ENCODE measurements around the gene ARFRP1. TPM values are rescaled to one million over a fixed set of nuclear protein-coding genes. Genes with fewer than 3 reads are reported as not detected.

The ARFRP1 gene
- total RNA-seq, 1 experiment from 2014 or later: 15.1 TPM

DNA sequence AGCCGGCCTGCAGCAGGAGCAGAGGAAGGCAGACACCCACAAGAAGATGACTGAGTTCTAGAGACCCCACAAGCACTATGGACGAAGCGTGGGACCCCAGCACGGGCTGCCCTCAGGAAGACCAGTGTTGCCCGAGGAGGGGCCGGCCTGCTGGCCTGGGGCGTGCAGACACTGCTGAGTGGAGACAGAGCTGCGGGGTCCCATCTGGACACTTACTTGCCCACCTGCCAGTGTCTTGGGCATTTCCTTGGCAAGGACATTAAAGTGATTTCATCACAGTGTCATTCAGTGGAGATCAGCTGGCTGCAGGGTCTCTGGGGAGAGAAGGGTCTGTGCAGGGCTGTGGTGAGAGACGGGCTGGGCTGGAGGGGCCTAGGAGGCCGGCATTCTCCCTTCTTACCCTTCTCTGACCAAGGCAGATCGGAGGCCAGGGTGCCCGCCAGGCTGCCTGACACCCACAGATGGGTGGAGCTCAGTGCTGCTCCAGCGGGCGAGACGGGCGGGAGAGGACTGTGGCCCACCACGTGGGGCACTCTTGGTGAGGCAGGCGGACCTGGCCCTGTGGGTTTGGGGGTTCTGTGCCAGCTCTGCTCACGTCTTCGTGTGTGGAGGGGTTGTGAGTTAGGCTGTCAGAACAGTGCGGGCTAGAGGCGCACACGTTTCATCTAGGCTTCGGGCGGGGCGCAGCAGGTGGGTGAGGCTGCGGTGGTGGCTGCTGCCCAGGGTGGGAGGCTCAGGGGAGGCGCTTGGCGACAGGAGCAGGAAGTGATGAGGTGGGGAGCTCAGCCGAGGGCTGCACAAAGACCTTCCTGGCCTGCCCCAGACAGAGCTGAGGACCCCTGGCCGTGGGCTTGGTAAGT lies 28.3 kb upstream of the ARFRP1 start, which contains the start of gene LIME1:
Gene LIME1 (plus strand): TSS at position 806 of the 860 bp plus-strand sequence. CDS start 886 bp downstream, outside the sequence.
- Histone ChIP-seq H2AFZ (ENCODE audit: low read length) (no peak within 1 kb of the TSS), H3K27ac (ENCODE audit: low read length) (no peak within 1 kb of the TSS), H3K36me3 (ENCODE audit: insufficient read depth, low read length) (no peaks in the 10 kb centered on the region; the same call in 1 of the 2 replicates), H3K79me2 (ENCODE audit: low read length) (peaks cover 6% of the 10 kb centered on the region; the same call in 1 of the 2 replicates), H3K9me3 (ENCODE audit: low read length) (no peaks in the 10 kb centered on the region), H4K20me1 (ENCODE audit: insufficient read depth, low read depth, low read length) (peaks cover 20% of the 10 kb centered on the region), H3K9ac (ENCODE audit: low read length) (no peak within 1 kb of the TSS), H3K4me2 (ENCODE audit: low read depth, low read length, poor library complexity, severe bottlenecking) (peak within 1 kb of the TSS; percentile 5), H3K27me3 (ENCODE audit: low read length) (no peaks in the 10 kb centered on the region), H3K9me2 (replicated peaks; ENCODE audit: insufficient read depth, low read length) (no peaks in the 10 kb centered on the region), H3K4me1 (ENCODE audit: low read length) (peaks cover 26% of the 10 kb centered on the region), H3K4me3 (ENCODE audit: low read length) (no peak within 1 kb of the TSS)
- DNase-seq: peak; percentile 61

DNA sequence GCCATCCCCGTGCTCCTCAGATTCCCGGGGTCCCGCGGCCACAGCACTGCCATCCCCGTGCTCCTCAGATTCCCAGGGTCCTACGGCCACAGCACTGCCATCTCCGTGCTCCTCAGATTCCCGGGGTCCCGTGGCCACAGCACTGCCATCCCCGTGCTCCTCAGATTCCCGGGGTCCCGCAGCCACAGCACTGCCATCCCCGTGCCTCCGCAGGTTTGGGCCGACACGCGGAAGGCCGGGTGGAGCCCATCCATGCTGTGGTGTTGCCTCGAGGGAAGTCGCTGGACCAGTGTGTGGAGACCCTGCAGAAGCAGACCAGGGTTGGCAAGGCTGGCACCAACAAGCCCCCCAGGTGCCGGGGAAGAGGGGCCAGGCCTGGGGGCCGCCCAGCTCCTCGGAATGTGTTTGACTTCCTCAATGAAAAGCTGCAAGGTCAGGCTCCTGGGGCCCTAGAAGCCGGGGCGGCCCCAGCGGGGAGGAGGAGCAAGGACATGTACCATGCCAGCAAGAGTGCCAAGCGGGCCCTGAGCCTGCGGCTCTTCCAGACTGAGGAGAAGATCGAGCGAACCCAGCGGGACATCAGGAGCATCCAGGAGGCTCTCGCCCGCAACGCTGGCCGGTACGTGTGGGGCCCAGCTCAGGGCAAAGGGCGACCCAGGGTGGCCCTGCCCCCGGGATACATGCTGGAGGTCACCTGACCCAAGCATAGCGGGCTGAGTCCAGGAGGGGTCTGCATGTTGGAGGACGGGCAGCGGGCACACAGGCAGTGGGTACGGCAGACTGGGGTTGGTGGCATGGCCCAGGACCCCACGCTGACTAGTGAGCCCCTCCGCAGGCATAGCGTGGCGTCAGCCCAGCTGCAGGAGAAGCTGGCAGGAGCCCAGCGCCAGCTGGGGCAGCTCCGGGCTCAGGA lies 27.4 kb upstream of the ARFRP1 start:
- H3K9me3 ChIP-seq (ENCODE audit: low read length): no peaks in the 10 kb centered on the region
- H3K4me2 ChIP-seq (ENCODE audit: low read depth, low read length, poor library complexity, severe bottlenecking): no peak overlapping the region
- H3K4me3 ChIP-seq (ENCODE audit: low read length): no peak overlapping the region
- H3K4me1 ChIP-seq (ENCODE audit: low read length): peaks cover 18% of the 10 kb centered on the region
- no peak for DNase-seq
- H3K9ac ChIP-seq (ENCODE audit: low read length): no peak overlapping the region
- H2AFZ ChIP-seq (ENCODE audit: low read length): no peak overlapping the region
- peaks cover 6% of the 10 kb centered on the region; the same call in 1 of the 2 replicates for H3K79me2 ChIP-seq (ENCODE audit: low read length)
- H3K9me2 ChIP-seq (replicated peaks; ENCODE audit: insufficient read depth, low read length): no peaks in the 10 kb centered on the region
- H3K27me3 ChIP-seq (ENCODE audit: low read length): no peaks in the 10 kb centered on the region
- no peaks in the 10 kb centered on the region; the same call in 1 of the 2 replicates for H3K36me3 ChIP-seq (ENCODE audit: insufficient read depth, low read length)
- H4K20me1 ChIP-seq (ENCODE audit: insufficient read depth, low read depth, low read length): peaks cover 20% of the 10 kb centered on the region
- H3K27ac ChIP-seq (ENCODE audit: low read length): no peak overlapping the region

DNA sequence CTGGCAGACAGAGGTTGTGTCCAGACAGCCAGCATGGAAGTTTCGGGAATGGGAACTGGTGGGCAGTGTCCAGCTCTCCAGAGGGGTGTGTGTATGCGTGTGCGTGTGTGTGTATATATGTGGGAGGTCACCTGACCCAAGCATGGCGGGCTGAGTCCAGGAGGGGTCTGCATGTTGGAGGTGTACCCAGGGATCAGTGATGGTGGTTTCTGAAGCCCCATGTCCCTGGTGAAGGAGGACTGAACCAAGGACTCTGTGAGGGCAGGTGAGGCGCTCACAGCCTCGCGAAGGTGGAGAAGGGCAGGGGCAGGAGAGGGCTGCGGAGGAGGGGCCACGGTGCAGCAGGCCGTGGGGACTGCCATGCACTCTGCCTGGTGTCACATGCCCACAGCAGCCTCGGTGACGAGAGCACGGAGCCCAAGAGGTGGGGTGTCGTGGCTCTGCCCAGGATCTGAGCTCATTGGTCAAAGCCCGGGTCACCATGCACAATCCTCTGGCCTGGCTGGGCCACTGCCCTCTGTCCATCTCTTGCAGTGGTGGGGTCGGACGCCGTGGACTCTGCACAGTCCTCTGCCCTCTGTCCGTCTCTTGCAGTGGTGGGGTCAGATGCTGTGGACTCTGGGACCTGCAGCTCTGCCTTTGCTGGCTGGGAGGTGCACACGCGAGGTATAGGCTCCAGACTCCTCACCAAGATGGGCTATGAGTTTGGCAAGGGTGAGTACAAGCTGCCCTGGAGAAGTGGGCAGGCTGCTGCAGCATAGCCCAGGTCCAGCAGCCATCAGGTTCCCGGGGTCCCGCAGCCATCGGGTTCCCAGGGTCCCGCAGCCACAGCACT lies 26.6 kb upstream of the ARFRP1 start:
- DNase-seq: no peak
- no peak overlapping the region for H3K27ac ChIP-seq (ENCODE audit: low read length)
- H3K9me3 ChIP-seq (ENCODE audit: low read length): no peaks in the 10 kb centered on the region
- H3K27me3 ChIP-seq (ENCODE audit: low read length): no peaks in the 10 kb centered on the region
- no peak overlapping the region for H2AFZ ChIP-seq (ENCODE audit: low read length)
- H4K20me1 ChIP-seq (ENCODE audit: insufficient read depth, low read depth, low read length): peaks cover 20% of the 10 kb centered on the region
- peaks cover 10% of the 10 kb centered on the region for H3K79me2 ChIP-seq (ENCODE audit: low read length)
- H3K4me3 ChIP-seq (ENCODE audit: low read length): no peak overlapping the region
- no peaks in the 10 kb centered on the region; the same call in 1 of the 2 replicates for H3K36me3 ChIP-seq (ENCODE audit: insufficient read depth, low read length)
- no peak overlapping the region for H3K9ac ChIP-seq (ENCODE audit: low read length)
- no peak overlapping the region for H3K4me2 ChIP-seq (ENCODE audit: low read depth, low read length, poor library complexity, severe bottlenecking)
- H3K4me1 ChIP-seq (ENCODE audit: low read length): peaks cover 18% of the 10 kb centered on the region
- H3K9me2 ChIP-seq (replicated peaks; ENCODE audit: insufficient read depth, low read length): no peaks in the 10 kb centered on the region

DNA sequence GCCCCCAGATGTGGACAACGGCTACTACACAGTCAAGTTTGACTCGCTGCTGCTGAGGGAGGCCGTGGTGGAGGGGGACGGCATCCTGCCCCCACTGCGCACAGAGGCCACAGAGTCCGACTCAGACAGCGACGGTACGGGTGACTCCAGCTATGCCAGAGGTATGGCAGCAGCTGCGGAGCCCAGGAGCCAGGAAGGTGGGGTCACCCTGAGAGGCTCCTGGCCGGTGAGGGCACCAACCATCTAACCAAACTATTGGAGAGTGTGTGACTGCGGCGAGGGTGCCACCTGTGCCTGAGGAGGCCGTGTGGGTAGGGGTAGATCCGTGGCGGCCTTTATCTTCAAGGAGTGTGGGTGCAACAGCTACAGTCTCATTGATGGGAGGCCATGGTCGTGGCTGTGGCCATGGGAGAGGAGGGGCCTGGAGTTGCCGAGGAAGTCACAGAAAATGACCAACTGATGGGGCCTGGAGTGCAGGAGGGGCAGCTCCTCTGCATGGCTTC lies 25.9 kb upstream of the ARFRP1 start:
- Histone ChIP-seq H3K4me2 (ENCODE audit: low read depth, low read length, poor library complexity, severe bottlenecking) (no peak overlapping the region), H4K20me1 (ENCODE audit: insufficient read depth, low read depth, low read length) (peaks cover 20% of the 10 kb centered on the region), H3K79me2 (ENCODE audit: low read length) (peaks cover 15% of the 10 kb centered on the region), H3K4me1 (ENCODE audit: low read length) (peaks cover 15% of the 10 kb centered on the region), H3K9ac (ENCODE audit: low read length) (no peak overlapping the region), H3K27ac (ENCODE audit: low read length) (no peak overlapping the region), H3K9me2 (replicated peaks; ENCODE audit: insufficient read depth, low read length) (no peaks in the 10 kb centered on the region), H3K27me3 (ENCODE audit: low read length) (no peaks in the 10 kb centered on the region), H3K4me3 (ENCODE audit: low read length) (no peak overlapping the region), H3K36me3 (ENCODE audit: insufficient read depth, low read length) (no peaks in the 10 kb centered on the region; the same call in 1 of the 2 replicates), H3K9me3 (ENCODE audit: low read length) (no peaks in the 10 kb centered on the region), H2AFZ (ENCODE audit: low read length) (no peak overlapping the region)
- no peak for DNase-seq

DNA sequence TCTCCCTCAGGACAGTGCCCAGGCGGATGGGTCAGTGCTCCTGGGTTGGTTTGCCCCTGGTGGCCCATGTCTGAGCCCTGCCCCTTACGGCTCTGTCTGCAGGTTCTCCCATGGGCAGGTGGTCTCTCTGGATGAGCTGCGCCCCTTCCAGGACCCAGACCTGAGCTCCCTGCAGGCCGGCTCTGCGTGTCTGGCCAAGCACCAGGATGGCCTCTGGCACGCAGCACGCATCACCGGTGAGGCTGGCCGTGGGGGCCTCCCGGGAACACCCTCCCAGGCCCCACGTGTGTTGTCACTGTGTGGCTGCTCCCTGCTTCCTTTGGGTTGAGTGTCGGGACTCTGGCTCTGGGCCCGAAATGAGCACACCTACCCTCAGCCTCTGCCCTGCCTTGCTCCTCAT lies 25.3 kb upstream of the ARFRP1 start:
- Histone ChIP-seq H3K9me3 (ENCODE audit: low read length) (no peaks in the 10 kb centered on the region), H3K4me3 (ENCODE audit: low read length) (no peak overlapping the region), H3K4me2 (ENCODE audit: low read depth, low read length, poor library complexity, severe bottlenecking) (no peak overlapping the region), H3K36me3 (ENCODE audit: insufficient read depth, low read length) (no peaks in the 10 kb centered on the region; the same call in 1 of the 2 replicates), H3K9ac (ENCODE audit: low read length) (no peak overlapping the region), H3K27me3 (ENCODE audit: low read length) (no peaks in the 10 kb centered on the region), H3K27ac (ENCODE audit: low read length) (no peak overlapping the region), H2AFZ (ENCODE audit: low read length) (no peak overlapping the region), H3K4me1 (ENCODE audit: low read length) (peaks cover 19% of the 10 kb centered on the region), H4K20me1 (ENCODE audit: insufficient read depth, low read depth, low read length) (peaks cover 20% of the 10 kb centered on the region), H3K9me2 (replicated peaks; ENCODE audit: insufficient read depth, low read length) (no peaks in the 10 kb centered on the region), H3K79me2 (ENCODE audit: low read length) (peaks cover 20% of the 10 kb centered on the region)
- DNase-seq: no peak

DNA sequence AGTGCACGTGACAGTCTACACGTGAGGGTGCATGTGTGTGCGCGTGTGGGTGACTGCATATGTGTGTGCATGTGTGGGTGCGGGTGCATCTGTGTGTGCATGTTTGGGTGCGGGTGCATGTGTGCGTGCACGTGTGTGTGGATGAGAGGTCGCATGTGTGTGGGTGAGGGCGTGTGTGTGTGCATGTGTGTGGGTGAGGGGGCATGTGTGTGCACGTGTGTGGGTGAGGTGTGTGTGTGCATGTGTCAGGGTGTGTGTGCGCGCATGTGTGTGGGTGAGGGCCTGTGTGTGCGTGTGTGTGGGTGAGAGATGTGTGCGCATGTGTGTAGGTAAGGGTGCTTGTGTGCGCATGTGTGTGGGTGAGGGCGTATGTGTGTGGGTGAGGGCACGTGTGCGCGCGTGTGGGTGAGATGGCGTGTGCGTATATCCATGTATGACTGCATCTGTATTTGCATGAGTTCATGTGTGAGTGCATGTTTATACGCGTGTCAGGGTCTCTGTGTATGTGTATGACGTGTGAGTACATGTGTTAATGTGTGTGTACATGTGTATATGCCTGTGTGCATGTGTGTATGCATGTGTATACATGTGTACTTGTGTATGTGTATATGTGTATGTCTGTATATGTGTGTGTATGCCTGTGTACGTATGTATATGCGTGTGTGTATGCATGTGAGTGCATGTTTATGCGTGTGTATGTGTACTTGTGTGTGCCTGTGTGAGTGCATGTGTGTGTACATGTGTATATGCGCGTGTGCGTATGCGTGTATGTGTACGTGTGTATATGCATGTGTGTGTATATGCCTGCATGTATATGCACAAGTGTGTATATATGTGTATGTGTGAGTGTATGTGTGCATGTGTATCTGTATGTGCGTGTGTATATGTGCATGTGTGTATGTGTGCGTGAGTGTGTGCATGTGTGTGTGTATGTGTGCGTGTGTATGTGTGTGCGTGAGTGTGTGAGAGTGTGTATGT lies 24.6 kb upstream of the ARFRP1 start:
- Histone ChIP-seq H3K4me1 (ENCODE audit: low read length) (peaks cover 17% of the 10 kb centered on the region), H4K20me1 (ENCODE audit: insufficient read depth, low read depth, low read length) (peaks cover 20% of the 10 kb centered on the region), H3K9ac (ENCODE audit: low read length) (no peak overlapping the region), H3K9me2 (replicated peaks; ENCODE audit: insufficient read depth, low read length) (no peaks in the 10 kb centered on the region), H3K27ac (ENCODE audit: low read length) (no peak overlapping the region), H3K79me2 (ENCODE audit: low read length) (peaks cover 20% of the 10 kb centered on the region), H2AFZ (ENCODE audit: low read length) (no peak overlapping the region), H3K9me3 (ENCODE audit: low read length) (no peaks in the 10 kb centered on the region), H3K4me2 (ENCODE audit: low read depth, low read length, poor library complexity, severe bottlenecking) (no peak overlapping the region), H3K36me3 (ENCODE audit: insufficient read depth, low read length) (no peaks in the 10 kb centered on the region; the same call in 1 of the 2 replicates), H3K4me3 (ENCODE audit: low read length) (no peak overlapping the region), H3K27me3 (ENCODE audit: low read length) (no peaks in the 10 kb centered on the region)
- DNase-seq: no peak

DNA sequence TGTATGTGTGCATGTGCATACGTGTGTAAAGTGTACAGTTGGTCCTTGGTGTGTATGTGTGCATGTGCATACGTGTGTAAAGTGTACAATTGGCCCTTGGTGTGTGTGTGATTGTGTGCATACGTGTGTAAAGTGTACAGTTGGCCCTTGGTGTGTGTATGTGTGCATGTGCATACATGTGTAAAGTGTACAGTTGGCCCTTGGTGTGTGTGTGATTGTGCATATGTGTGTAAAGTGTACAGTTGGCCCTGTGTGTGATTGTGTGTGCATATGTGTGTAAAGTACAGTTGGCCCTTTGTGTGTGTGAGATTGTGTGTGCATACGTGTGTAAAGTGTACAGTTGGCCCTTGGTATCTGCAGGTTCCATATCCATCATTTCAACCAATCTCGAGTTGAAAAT lies 23.6 kb upstream of the ARFRP1 start:
- H3K9ac ChIP-seq (ENCODE audit: low read length): no peak overlapping the region
- peaks cover 8% of the 10 kb centered on the region for H3K4me1 ChIP-seq (ENCODE audit: low read length)
- H3K4me3 ChIP-seq (ENCODE audit: low read length): no peak overlapping the region
- no peaks in the 10 kb centered on the region for H3K27me3 ChIP-seq (ENCODE audit: low read length)
- H3K36me3 ChIP-seq (ENCODE audit: insufficient read depth, low read length): no peaks in the 10 kb centered on the region
- H4K20me1 ChIP-seq (ENCODE audit: insufficient read depth, low read depth, low read length): peaks cover 11% of the 10 kb centered on the region
- DNase-seq: no peak
- H3K9me3 ChIP-seq (ENCODE audit: low read length): no peaks in the 10 kb centered on the region
- H2AFZ ChIP-seq (ENCODE audit: low read length): no peak overlapping the region
- no peak overlapping the region for H3K4me2 ChIP-seq (ENCODE audit: low read depth, low read length, poor library complexity, severe bottlenecking)
- H3K9me2 ChIP-seq (replicated peaks; ENCODE audit: insufficient read depth, low read length): no peaks in the 10 kb centered on the region
- peaks cover 20% of the 10 kb centered on the region for H3K79me2 ChIP-seq (ENCODE audit: low read length)
- H3K27ac ChIP-seq (ENCODE audit: low read length): no peak overlapping the region

All from Karpas-422 (cell line).